GM12875 (cell line): ENCODE measurements around the gene ANKH.

Source experiments
- H3K4me3 ChIP-seq: one replicate; pipeline ENCODE4 v1.5.1; 2011; ENCODE audit warnings: low read depth, low read length, control low read depth
- TF ChIP-seq, protein P1 (sequence below): IDR thresholded peaks from 2 replicates; pipeline ENCODE4 v1.5.1; 2011; ENCODE audit warnings: low read depth, mild to moderate bottlenecking, control low read depth, inconsistent platforms, low read length, moderate library complexity, borderline replicate concordance; ENCODE audit not compliant: insufficient read depth

The ANKH gene

DNA sequence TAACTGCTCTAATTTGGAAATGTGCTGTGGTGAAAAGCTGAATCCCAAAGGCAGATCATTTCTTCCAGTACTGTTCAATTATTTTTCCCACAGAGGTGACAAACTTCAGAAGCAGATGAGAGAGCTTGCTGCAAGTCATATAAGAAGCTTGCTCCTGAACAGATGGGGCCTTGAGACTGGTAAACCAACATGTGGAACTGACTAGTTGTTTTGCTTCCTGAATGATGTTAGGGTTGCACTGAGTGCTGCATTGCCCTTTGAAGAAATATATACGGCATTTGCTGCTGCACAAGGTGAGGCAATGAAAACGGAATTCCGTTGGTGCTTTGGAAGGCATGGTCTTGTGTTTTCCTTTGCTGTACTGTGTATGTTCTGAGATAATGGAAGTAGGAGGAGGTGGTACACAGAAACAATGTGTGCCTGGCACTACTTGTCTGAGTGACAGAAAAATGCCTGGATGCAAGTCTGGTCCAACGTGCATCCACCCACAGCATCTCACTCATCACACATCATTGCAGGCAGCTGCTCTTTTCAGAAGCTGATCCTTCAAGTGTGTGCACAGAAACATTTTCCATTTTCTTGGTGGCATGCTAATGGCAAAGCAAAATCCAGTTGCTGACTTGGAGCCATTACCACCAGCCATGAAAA is 76.9 kb downstream of the ANKH start:
- H3K4me3 ChIP-seq: no peak overlapping the region
- TF ChIP-seq, protein P1, sequence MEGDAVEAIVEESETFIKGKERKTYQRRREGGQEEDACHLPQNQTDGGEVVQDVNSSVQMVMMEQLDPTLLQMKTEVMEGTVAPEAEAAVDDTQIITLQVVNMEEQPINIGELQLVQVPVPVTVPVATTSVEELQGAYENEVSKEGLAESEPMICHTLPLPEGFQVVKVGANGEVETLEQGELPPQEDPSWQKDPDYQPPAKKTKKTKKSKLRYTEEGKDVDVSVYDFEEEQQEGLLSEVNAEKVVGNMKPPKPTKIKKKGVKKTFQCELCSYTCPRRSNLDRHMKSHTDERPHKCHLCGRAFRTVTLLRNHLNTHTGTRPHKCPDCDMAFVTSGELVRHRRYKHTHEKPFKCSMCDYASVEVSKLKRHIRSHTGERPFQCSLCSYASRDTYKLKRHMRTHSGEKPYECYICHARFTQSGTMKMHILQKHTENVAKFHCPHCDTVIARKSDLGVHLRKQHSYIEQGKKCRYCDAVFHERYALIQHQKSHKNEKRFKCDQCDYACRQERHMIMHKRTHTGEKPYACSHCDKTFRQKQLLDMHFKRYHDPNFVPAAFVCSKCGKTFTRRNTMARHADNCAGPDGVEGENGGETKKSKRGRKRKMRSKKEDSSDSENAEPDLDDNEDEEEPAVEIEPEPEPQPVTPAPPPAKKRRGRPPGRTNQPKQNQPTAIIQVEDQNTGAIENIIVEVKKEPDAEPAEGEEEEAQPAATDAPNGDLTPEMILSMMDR: no peak

DNA sequence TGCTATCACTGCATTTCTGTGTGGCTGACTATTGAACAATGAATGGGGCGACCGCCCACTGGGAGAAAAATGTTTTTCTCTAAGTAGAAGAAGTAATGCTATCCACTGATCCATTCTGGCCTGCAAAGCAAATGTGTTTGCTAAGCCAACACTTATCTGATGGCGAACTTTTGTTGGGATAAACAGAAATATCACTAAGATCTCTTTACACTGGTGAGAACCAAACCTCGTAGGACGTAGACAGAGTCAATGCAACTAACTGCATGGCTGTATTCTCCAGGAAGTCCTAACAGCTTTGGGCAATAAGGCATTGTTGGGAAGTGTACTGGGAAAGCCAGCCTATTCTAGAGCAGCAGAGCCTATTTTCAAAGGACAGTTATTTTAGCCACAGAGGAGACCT is 77.7 kb downstream of the ANKH start:
- TF ChIP-seq, protein P1: no peak
- H3K4me3 ChIP-seq: no peak overlapping the region

DNA sequence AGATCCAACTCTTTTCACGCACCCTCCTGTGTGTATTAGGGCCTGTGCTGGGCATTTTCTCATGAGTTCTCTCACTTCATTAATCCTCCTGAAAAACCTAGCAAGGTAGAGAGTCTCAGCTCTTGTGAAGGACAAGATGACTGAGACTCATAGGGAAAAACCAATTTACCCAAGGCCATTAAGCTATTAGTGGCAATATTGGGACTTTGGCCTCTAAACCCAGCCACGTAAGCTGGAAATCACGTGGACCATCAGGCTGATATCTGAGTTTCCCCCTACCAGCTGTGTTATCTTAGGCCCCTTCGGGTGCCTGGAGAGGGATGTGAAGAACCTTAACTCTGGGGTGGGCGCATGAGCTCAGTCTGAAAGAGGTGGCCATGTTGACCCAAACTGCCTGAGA is 80.7 kb downstream of the ANKH start:
- no peak overlapping the region for H3K4me3 ChIP-seq
- TF ChIP-seq, protein P1: no peak

DNA sequence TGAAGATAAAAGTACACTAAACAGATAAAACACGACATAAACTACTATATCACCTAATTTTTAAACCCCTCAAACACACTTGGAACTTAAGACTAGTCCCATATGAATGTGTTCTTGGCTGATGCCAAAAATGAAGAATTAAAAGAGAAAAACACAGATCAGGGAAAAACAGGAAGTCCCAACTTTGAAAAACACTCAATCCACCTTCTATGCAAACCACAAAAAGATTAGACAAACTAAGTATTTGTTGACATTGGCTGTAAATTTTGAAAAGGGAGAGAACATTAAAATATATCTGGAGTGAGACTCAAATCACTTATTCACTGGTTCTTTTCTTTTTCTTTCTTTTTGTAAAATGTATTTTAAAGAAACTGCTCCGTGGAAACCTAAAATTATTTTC is 81.4 kb downstream of the ANKH start:
- TF ChIP-seq, protein P1: no peak
- no peak overlapping the region for H3K4me3 ChIP-seq

GRCh38 chr5:14787801-14788579 is 83.6 kb downstream of the ANKH start:
- TF ChIP-seq, protein P1: no peak
- no peak overlapping the region for H3K4me3 ChIP-seq

DNA sequence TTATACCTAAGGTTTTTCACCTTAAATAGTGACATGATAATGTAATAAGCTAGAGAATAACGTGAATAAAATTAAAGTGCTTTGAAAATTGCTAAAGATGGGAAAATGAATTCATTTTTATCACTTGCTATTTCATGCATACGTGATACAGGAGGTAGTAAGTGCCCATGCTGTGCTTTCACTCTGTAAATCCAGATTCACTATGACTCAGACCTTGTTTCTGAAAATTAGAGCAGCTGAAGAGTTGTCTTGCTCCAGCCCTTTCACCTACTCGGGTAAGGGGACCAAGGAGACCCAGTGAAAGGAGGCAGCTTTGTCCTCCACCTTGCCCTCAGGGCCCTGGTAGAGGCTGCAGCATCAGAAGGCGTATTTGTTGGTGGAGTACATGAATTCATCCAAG is 87.9 kb downstream of the ANKH start:
- no peak overlapping the region for H3K4me3 ChIP-seq
- TF ChIP-seq, protein P1: no peak

DNA sequence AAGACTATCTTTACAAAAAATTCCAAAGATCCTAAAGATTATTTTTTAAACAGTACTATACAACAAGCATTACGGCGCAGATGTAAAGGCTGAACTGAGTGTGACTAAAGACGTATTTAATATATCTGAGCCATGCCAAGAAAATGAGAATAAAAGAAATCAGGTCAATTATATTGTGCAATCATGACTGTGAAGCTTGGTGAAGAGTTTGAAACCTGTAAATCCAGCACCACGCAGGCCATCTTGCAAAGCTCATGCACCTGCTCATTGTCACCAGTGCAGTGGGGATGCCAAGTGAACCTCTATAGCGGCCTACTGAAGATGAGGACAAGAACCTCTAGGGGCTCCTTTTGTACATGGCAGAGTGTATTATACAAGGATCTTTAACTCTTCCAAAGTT is 89.0 kb downstream of the ANKH start:
- H3K4me3 ChIP-seq: no peak overlapping the region
- TF ChIP-seq, protein P1: no peak
